HEK293T (cell line): ENCODE measurements around the gene CALD1.

Experiments used
- CTCF ChIA-PET: fragments of 350-600 bp; formaldehyde crosslinking; extraction: SDS; loops from one replicate; lab custom pipeline; 2021; ENCODE audit warnings: antibody characterized with exemption, inconsistent platforms; lab: Yijun Ruan, JAX
- POLR2A ChIA-PET: fragments of 350-600 bp; formaldehyde crosslinking; extraction: SDS; loops from one replicate; lab custom pipeline; 2020; ENCODE audit warnings: antibody characterized with exemption, inconsistent platforms; lab: Yijun Ruan, JAX
- DNase-seq: peaks from one replicate; pipeline ENCODE4 v3.0.0; 2012; ENCODE audit warnings: mixed read lengths; ENCODE audit errors: extremely low spot score
- ARNT ChIP-seq: fragments of 450-650 bp; IDR thresholded peaks from 2 replicates; pipeline ENCODE4 v1.6.1; 2017; ENCODE audit warnings: mild to moderate bottlenecking
- BHLHE40 ChIP-seq: fragments of 450-650 bp; IDR thresholded peaks from 2 replicates; pipeline ENCODE4 v1.6.1; 2016; ENCODE audit warnings: mild to moderate bottlenecking, moderate library complexity, borderline replicate concordance
- CTBP1 ChIP-seq: fragments of 450-650 bp; IDR thresholded peaks from 2 replicates; pipeline ENCODE4 v1.6.1; 2016; ENCODE audit warnings: borderline replicate concordance
- ELF4 ChIP-seq: fragments of 450-650 bp; IDR thresholded peaks from 2 replicates; pipeline ENCODE4 v1.6.1; 2017; ENCODE audit warnings: antibody characterized with exemption
- FOXA1 ChIP-seq: fragments of 450-650 bp; IDR thresholded peaks from 2 replicates; pipeline ENCODE4 v1.6.1; 2016; ENCODE audit warnings: mild to moderate bottlenecking
- FOXK2 ChIP-seq: fragments of 450-650 bp; IDR thresholded peaks from 2 replicates; pipeline ENCODE4 v1.6.1; 2016; ENCODE audit warnings: mild to moderate bottlenecking
- FOXM1 ChIP-seq: fragments of 450-650 bp; IDR thresholded peaks from 2 replicates; pipeline ENCODE4 v1.6.1; 2017; ENCODE audit warnings: mild to moderate bottlenecking, borderline replicate concordance
- HDGF ChIP-seq: fragments of 450-650 bp; IDR thresholded peaks from 2 replicates; pipeline ENCODE4 v1.6.1; 2017; ENCODE audit warnings: antibody characterized with exemption, borderline replicate concordance
- L3MBTL2 ChIP-seq: fragments of 450-650 bp; conservative IDR thresholded peaks from 2 replicates; pipeline ENCODE4 v1.6.1; 2016; ENCODE audit warnings: mild to moderate bottlenecking
- LEF1 ChIP-seq: fragments of 450-650 bp; IDR thresholded peaks from 2 replicates; pipeline ENCODE4 v1.6.1; 2017; ENCODE audit warnings: mild to moderate bottlenecking, borderline replicate concordance
- NFRKB ChIP-seq: fragments of 450-650 bp; IDR thresholded peaks from 2 replicates; pipeline ENCODE4 v1.6.1; 2016; ENCODE audit warnings: mild to moderate bottlenecking, moderate library complexity
- SP1 ChIP-seq: fragments of 450-650 bp; IDR thresholded peaks from 2 replicates; pipeline ENCODE4 v1.6.1; 2017
- SUZ12 ChIP-seq: fragments of 450-650 bp; IDR thresholded peaks from 2 replicates; pipeline ENCODE4 v1.6.1; 2016; ENCODE audit warnings: mild to moderate bottlenecking
- TARDBP ChIP-seq: fragments of 450-650 bp; IDR thresholded peaks from 2 replicates; pipeline ENCODE4 v1.6.1; 2016
- ZNF384 ChIP-seq: fragments of 450-650 bp; IDR thresholded peaks from 2 replicates; pipeline ENCODE4 v1.6.1; 2016
- TF ChIP-seq, protein P1 (sequence below): fragments of 450-650 bp; IDR thresholded peaks from 2 replicates; pipeline ENCODE4 v1.6.1; 2016

Gene CALD1

DNA sequence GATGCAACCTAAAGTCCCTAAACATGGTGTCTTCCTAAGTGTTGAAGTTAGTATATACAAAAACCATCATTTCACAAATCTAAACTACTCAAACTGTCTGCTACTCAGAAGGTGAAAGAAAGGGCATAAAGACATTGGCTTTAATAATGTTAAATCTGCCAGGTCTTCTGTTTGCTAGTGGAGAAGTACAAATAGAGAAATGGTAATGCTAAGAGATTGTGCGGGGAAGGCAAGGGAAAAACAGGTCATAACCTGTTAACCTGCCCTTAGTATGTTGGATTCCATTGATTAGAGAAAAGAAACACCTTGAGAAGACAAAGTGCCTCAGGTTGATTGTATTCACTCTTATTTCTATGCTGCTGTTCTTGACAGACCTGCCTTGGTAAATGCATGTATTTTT is 80.3 kb downstream of the CALD1 start:
- CTCF ChIA-PET = interaction anchor here (0.6 kb wide), 1 partner anchor 76 kb away, joined by 3 read pairs; no protein-coding TSS in a partner anchor
- DNase-seq = no peak
- POLR2A ChIA-PET = interaction anchor here (0.7 kb wide), 1 partner anchor 12 kb away, joined by 3 read pairs; no protein-coding TSS in a partner anchor
- TF ChIP-seq NFRKB = no peak
- no peak for TF ChIP-seq ELF4
- TF ChIP-seq ARNT = no peak
- TF ChIP-seq FOXM1 = no peak
- no peak for TF ChIP-seq FOXK2
- no peak for TF ChIP-seq TARDBP
- TF ChIP-seq, protein P1, sequence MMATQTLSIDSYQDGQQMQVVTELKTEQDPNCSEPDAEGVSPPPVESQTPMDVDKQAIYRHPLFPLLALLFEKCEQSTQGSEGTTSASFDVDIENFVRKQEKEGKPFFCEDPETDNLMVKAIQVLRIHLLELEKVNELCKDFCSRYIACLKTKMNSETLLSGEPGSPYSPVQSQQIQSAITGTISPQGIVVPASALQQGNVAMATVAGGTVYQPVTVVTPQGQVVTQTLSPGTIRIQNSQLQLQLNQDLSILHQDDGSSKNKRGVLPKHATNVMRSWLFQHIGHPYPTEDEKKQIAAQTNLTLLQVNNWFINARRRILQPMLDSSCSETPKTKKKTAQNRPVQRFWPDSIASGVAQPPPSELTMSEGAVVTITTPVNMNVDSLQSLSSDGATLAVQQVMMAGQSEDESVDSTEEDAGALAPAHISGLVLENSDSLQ = no peak
- TF ChIP-seq LEF1 = no peak
- no peak for TF ChIP-seq FOXA1
- TF ChIP-seq SP1 = no peak
- no peak for TF ChIP-seq HDGF
- no peak for TF ChIP-seq SUZ12
- TF ChIP-seq CTBP1 = no peak
- no peak for TF ChIP-seq BHLHE40
- TF ChIP-seq ZNF384 = no peak
- no peak for TF ChIP-seq L3MBTL2

DNA sequence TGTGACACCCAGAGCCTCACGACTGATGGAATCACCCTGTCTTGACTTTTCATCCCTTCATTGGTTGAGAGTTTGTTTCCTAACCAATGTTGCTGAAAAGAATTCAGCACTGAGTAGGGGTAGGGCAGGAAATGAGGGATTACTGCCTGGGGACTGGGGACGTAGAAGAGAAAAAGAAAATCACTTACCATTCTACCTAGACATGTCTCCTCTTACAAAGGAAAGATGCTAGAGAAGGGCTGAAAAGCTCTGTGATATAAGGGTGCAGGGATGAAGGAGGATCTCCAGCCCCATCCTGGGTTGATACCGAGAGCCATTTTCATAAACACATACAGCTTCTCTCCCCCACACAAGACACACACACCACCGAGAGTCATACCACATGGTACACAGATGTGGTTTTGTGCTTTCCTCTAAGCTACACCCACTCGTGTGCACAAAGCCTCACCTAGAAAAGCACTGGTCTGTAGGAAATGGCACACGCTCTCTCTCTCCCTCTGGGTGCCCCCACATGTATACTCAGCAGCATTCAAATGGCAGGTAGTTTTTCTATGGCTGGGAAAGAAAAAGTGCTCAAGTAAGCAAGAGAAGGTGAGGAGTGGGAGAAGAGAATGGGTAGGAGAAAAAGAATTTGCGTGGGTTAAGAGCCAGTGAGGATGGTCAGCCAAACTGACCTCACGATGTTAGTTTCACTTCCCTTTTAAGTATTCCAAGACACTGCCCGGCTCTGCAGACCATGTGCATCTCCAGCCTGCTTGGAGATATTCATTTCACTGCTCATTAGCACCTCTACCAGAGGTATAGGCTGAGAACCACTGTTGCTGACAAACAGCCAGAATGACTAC is 85.8 kb downstream of the CALD1 start:
- DNase-seq = no peak
- CTCF ChIA-PET = interaction anchor here (0.7 to 0.9 kb wide), 2 partner anchors 7 to 179 kb away, joined by 3 to 5 read pairs; no protein-coding TSS in a partner anchor
- POLR2A ChIA-PET = no interaction called here
- TF ChIP-seq LEF1 = no peak

DNA sequence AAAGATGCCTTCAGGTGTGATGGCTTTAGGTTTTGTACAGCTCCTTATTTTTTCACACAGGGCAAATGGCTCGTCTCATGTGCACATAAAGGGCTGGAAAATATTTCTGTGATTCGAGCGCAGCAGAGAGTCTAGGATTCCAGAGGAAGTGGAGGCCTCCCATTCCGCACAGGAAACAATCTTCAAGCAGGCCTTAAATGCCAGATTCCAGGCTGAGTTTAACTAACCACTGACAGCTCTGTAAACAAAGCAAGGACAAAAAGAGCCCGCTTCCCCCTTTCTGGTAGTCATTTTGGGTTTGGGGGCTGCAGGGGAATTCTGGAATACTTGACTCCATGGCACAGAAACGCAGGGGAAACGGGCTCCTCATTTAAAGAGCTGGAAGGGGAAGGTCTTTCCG is 87.2 kb downstream of the CALD1 start:
- TF ChIP-seq NFRKB = no peak
- TF ChIP-seq ELF4 = no peak
- no peak for TF ChIP-seq L3MBTL2
- CTCF ChIA-PET = interaction anchor here (0.5 to 0.6 kb wide), 2 partner anchors 77 to 834 kb away, joined by 3 read pairs; no protein-coding TSS in a partner anchor
- DNase-seq = no peak
- POLR2A ChIA-PET = no interaction called here

DNA sequence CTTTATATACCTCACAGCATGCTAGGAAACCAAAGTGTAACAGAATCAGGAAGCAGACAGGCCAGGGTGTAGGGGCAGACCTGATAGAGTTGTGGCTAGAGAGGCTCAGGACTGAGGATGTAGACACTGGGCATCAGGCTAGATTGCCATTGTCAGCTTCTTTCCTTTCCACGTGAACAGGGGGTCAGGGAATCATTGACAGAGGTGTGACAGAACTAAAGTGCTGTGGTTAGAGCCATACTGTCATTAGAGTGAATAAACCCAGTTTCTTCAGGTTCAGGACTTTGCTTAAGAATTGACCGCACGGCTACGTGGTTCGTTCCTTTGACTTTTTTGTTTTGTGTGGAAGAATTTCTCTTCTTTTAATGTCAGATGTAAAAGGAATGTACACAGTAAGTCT is 90.7 kb downstream of the CALD1 start:
- ChIA-PET CTCF (no interaction called here), POLR2A (no interaction called here)
- TF ChIP-seq LEF1 (no peak), NFRKB (no peak), TARDBP (no peak), FOXM1 (no peak), SUZ12 (no peak), ARNT (no peak), ZNF384 (no peak), L3MBTL2 (no peak), ELF4 (no peak), SP1 (no peak), HDGF (no peak)
- TF ChIP-seq, protein P1 = no peak
- no peak for DNase-seq

DNA sequence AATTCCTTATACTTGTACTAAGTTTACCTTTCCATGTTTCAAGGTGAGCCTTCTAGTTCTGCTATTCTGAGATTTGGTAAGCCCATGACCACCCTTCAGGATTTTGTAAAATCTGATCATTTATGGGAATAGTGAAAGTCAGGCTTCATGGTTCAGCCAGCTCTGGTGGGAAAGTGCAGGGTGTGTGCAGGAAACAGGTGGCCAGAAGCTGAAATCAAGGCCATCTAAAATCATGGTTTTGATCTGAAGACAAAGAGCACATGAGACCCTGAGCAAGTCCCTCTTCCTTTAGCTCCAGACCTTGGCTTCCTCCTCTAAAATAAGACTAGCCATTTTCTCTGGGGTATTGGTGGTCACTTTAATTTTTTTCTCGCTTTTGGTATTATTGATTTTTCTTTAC is 91.3 kb downstream of the CALD1 start:
- ChIA-PET POLR2A (no interaction called here), CTCF (no interaction called here)
- no peak for DNase-seq
- TF ChIP-seq ZNF384 = no peak
- no peak for TF ChIP-seq ARNT
- TF ChIP-seq SUZ12 = no peak
- TF ChIP-seq LEF1 = no peak
- no peak for TF ChIP-seq ELF4
- no peak for TF ChIP-seq FOXA1
- no peak for TF ChIP-seq FOXK2
- TF ChIP-seq TARDBP = no peak
- TF ChIP-seq, protein P1 = no peak
- TF ChIP-seq SP1 = no peak

DNA sequence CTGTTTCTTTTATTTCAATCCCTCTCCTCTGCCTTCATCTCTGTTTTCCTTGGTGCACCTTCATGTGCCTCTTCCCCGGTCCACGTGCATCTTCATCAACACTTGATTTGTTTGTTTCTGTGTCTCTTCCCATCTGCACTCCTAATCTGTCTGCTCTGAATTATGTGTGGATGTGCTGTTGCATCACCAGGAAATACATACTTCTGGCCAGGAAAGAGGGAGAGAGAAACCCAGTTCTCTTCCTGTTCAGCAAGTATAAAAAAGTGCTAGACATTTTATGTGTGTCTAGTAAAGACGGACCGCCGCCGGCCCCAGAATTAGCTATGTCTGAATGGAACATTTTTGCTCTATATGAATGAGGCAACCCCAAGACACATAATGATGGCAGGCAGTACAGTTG is 93.8 kb downstream of the CALD1 start:
- POLR2A ChIA-PET = no interaction called here
- TF ChIP-seq BHLHE40 (no peak), ZNF384 (no peak), L3MBTL2 (no peak), HDGF (no peak), ARNT (no peak), TARDBP (no peak), FOXK2 (no peak), NFRKB (no peak), SP1 (no peak), LEF1 (no peak), FOXM1 (no peak), FOXA1 (no peak), ELF4 (no peak), CTBP1 (no peak), SUZ12 (no peak)
- TF ChIP-seq, protein P1 = no peak
- CTCF ChIA-PET = interaction anchor here (0.6 kb wide), 1 partner anchor 18 kb away, joined by 11 read pairs; no protein-coding TSS in a partner anchor
- no peak for DNase-seq
